Gastroesophageal sphincter (tissue), 3 donors: ENCODE results near the gene BAIAP3.

Experiments
- EP300 ChIP-seq: sonication (generic); formaldehyde crosslinking; IDR thresholded peaks from one replicate; pipeline ENCODE4 v1.6.1; 2017; ENCODE audit warnings: antibody characterized with exemption, mild to moderate bottlenecking
- TF ChIP-seq, protein P1 (sequence below), 4 experiments: fragments of 200-600 bp in 2 of 4; fragments of 450-650 bp in 2 of 4; sonication (generic) in 1 of 4; IDR thresholded peaks; one replicate each; pipeline ENCODE4 v1.5.1; 2017 to 2019; ENCODE audit warnings: antibody characterized with exemption in 4 of 4, mild to moderate bottlenecking in 2 of 4, moderate library complexity in 2 of 4

DNA sequence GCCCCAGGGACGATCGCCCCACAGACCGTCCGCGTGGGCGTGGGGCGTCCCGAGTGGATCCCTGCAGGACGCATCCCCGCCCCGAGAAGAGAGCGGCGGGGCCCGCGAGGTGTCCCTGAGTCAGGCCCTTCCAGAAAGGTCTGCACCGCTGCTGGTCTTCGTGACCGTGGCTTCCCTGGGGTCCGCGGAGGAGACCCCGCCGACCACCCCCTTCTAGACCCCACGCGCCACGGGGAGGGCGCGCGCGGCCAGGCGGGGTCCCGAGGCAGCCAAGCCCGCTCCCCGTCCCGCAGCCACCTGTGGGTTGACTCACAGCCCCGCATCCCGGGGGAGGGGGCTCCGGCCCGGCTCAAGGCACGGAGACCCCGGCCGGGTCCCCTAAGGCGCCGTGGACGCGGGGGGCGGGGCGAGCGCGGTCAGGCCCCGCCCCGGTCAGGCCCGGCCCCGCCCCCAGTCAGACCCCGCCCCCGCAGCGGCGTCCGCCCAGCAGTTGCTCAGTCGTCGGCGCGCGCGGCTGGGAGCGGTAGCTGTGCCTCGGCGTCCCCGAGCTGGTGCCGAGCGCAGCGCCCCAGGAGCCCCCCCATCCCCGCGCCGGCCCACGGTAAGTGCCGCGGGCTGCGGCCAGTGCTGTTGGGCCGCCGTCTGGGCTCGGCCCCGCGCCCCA lies at the start of gene BAIAP3:
- TF ChIP-seq, protein P1, sequence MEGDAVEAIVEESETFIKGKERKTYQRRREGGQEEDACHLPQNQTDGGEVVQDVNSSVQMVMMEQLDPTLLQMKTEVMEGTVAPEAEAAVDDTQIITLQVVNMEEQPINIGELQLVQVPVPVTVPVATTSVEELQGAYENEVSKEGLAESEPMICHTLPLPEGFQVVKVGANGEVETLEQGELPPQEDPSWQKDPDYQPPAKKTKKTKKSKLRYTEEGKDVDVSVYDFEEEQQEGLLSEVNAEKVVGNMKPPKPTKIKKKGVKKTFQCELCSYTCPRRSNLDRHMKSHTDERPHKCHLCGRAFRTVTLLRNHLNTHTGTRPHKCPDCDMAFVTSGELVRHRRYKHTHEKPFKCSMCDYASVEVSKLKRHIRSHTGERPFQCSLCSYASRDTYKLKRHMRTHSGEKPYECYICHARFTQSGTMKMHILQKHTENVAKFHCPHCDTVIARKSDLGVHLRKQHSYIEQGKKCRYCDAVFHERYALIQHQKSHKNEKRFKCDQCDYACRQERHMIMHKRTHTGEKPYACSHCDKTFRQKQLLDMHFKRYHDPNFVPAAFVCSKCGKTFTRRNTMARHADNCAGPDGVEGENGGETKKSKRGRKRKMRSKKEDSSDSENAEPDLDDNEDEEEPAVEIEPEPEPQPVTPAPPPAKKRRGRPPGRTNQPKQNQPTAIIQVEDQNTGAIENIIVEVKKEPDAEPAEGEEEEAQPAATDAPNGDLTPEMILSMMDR (IDR thresholded peaks at IDR 0.05) = no peak
- no peak for TF ChIP-seq EP300
